NCI-H748 (cell line): ENCODE results near the gene PTAFR.

Source experiments
- DNase-seq: peaks from one replicate; lab custom pipeline; 2025; ENCODE audit not compliant: unreplicated experiment; lab: John Stamatoyannopoulos, UW

The PTAFR gene

GRCh38 chr1:28122183-28122582, 54.3 kb downstream of the PTAFR start:
- no peak for DNase-seq

GRCh38 chr1:28119556-28119955, 56.9 kb downstream of the PTAFR start:
- DNase-seq, result no peak

GRCh38 chr1:28118640-28119307, 57.7 kb downstream of the PTAFR start:
- DNase-seq, result no peak

- DNase-seq, result no peak
These were observed 61.2 kb downstream of the PTAFR start for GRCh38 chr1:28115267-28115666.

- DNase-seq, result no peak
These were observed 61.6 kb downstream of the PTAFR start for GRCh38 chr1:28114844-28115243.

GRCh38 chr1:28113242-28113572, 63.3 kb downstream of the PTAFR start:
- no peak for DNase-seq

GRCh38 chr1:28112388-28113241, 63.9 kb downstream of the PTAFR start:
- peak; percentile 1 for DNase-seq

- no peak for DNase-seq
These were observed 65.3 kb downstream of the PTAFR start for GRCh38 chr1:28111157-28111556.

GRCh38 chr1:28110555-28110954, 65.9 kb downstream of the PTAFR start:
- DNase-seq, result no peak

- DNase-seq, result no peak
These were observed 66.9 kb downstream of the PTAFR start for GRCh38 chr1:28109639-28110038.

GRCh38 chr1:28108001-28108400, 68.5 kb downstream of the PTAFR start:
- no peak for DNase-seq

- peak; percentile 25 for DNase-seq
These were observed 71.5 kb downstream of the PTAFR start for GRCh38 chr1:28104866-28105467.

GRCh38 chr1:28102189-28102588, 74.3 kb downstream of the PTAFR start:
- DNase-seq, result peak; percentile 15

- no peak for DNase-seq
These were observed 77.3 kb downstream of the PTAFR start for GRCh38 chr1:28099050-28099769.
